NCI-H1105 (cell line): Measurements from ENCODE around the gene PDE6B.
"Not testable (repeated sequence)": the region's sequence is repeated elsewhere in the genome, so short reads cannot be mapped to it uniquely, and the experiment has no call there.

Experiments
- DNase-seq: peaks from one replicate; lab custom pipeline; 2025; lab: John Stamatoyannopoulos, UW

PDE6B gene

DNA sequence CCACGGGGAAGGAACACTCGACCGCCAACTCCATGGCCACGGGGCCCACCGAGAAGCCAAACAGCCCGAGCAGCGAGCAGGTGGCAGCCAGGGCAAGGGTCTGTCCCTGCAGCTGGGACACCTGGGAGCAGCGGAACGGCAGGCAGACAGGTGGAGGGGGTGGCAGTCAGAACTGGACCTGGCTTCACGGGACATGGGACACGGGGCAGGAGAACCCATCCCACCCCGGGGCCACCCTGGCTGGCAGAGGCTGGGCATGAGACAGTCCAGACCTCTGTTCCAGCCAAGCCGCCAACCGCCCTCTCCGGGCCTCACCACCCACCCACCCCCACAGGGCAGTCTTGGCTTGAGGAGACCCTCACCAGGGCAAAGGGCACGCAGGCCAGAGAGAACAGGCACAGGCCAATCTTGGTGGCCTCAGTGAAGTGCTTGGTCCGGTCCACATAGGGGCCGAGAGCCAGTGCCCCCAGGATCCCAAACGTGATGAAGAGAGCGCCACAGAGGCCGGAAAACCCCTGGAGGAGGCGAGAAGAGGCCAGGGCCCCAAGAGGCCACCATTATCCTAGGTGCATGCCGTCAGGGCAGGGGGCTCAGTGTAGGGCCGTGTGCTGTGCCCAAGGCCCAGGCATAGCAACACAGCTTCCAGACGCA lies 58.0 kb downstream of the PDE6B start:
- no peak for DNase-seq

DNA sequence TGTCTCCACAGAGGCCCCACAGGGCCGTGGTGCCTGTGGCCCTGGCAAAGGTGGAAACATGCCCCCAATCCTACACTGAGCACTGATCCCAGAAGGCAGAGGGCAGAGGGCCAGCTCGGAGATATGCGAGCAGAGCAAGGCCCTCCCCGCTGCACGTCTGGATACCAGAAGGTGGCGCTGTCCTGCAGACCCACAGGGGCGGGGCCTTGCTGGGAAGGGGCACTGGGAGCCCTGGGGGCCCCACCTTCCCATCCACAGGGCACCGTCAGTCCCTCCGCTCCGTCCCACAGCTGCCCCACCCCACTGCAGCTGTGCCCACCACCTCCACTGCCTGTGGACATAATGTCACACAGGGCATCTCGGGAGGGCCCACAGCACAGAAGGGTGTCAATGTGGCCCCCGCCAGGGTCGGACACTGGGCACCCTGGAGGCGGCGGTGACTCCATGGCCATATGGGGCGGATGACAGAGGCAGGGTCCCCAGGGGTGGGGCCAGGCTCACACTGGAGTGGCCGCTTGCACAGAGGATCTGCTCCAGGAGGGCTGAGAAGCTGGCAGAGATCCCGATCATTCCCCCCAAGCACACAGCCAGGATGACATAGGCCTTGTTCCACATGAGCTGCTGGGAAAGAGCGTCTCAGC lies 58.7 kb downstream of the PDE6B start:
- DNase-seq: no peak

DNA sequence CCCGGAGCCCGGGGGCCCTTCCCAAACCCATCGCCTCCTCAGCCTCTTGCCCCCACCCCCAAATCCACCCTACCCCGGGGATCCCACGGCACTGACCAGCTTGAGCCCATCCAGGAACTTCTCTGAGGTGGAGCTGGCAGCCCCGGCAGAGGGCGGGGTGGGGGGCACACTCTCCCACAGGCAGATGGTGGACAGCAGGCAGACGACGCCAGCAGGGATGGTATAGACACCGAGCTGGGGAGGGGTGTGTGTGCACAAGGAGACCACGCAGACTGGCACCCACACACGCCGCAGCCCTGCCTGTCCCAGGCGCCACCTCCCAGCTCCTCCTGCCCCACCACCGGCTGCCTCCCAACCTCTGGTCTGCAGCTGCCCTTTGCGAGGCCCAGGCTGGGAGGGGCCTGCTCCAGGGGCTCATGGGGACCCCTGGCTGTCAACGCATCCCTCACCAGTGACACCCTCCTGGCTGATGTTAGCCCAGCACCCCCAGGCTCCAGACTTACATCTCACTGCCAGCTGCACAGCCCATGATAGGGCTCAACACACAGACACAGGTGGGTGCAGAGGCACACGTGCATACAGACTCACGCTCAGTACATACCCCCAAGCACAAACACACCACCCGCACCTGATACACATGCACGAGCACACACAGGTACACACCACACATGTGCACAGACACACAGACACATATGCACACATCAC lies 59.4 kb downstream of the PDE6B start:
- DNase-seq: no peak

DNA sequence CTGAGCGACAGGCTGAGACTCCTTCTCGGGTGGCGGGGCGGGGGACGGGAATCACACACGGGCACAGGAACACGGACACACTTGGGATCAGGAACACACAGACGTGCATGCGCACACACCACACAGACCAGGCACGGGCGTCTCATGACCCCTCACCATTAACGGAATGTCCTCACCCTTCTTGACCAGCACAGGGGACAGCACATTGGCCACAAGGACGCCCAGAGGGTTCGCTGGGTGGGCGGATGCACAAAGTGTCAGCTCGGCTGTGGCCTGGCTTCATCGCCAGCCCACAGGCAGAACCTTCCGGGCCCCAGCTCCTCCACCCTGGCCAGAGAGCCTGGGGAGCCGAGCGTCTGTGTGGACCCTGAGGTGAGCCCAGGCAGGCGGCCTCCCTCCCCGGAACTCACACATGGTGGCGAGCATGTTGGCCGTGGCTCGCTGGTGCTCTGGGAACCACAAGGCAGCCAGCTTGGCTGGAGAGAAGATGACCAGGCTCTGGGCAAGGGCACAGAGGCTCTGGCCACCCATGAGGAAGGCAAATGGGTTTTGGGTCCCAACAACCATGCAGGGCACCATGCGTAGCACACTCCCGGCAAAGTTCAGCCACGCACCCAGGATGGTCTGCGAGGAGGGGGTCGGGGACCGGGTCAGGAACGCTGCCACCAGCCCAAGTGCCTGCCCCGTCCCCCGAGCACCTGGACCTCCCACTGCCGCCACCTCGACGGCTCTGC lies 60.5 kb downstream of the PDE6B start:
- no peak for DNase-seq

DNA sequence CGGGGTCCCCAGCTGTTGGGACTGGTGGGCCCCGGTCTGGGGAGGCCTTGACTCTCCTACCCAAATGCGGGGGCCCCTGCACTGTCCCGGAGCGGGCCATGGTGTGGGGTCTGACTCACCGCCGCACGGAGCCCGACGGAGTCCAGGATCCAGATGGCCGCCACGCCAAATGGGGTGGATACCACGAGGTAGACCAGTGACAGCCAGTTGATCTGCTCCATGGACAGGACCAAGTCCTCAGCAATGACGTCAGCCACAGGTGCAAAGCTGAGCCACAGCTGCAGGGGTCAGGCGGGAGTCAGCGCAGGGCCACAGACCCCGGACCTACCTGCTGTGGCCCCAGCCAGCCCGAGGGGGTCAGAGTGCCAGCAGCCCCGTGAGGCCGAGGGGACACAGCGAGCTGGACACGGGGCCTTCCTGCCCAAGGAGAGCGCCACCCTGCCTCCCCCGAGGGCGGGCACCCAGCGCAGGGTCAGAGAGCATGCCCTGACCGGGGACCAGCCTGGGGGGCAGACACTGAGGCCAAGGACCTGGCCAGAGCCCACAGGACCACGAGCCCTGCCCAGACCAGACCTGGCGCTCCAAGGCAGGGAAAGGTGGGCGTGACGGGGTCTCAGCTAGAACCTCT lies 61.2 kb downstream of the PDE6B start:
- no peak for DNase-seq

DNA sequence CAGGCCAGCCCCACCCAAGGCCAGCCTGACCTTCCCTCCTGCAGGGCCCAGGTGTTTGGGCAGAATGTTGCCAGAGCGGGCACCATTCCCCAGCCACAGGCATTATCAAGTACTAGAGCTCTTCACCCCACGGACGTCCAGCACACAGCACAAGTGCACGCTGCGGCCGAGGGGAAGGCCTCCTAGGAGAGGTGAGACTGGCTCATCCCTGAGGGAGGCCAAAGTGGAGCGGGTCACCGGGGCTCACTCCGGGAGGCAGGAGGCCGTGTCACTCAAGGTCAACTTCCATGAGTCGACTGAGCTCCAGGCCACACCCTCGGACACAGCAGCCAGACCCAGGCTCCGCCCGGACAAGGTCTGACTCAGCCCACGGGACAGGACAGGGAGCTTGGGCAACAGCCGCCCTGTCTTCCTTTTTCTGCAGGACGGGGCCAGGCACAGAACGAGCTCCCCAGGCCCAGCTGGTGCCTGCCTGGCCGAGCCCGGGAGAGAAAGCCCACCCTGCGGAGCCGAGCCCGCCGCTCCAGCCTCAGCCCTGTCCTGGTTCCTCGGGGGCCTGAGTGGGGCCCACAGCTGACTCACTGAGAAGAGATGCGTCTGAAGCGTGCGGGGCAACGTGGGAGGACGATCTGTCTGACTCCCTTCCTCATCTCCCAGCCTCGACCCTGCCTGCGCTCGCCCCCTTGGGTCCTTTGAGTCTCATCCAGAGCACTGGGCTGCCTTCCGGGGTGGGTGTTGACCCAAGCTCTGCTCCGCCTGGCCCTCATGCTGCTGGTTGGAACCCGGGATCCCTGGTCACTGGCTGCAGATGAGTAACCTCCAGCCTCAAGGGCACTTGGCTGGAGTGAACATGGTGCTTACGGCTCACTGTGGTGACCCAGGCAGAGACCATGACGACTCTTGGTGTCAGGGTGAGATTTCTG lies 61.9 kb downstream of the PDE6B start:
- no peak for DNase-seq

DNA sequence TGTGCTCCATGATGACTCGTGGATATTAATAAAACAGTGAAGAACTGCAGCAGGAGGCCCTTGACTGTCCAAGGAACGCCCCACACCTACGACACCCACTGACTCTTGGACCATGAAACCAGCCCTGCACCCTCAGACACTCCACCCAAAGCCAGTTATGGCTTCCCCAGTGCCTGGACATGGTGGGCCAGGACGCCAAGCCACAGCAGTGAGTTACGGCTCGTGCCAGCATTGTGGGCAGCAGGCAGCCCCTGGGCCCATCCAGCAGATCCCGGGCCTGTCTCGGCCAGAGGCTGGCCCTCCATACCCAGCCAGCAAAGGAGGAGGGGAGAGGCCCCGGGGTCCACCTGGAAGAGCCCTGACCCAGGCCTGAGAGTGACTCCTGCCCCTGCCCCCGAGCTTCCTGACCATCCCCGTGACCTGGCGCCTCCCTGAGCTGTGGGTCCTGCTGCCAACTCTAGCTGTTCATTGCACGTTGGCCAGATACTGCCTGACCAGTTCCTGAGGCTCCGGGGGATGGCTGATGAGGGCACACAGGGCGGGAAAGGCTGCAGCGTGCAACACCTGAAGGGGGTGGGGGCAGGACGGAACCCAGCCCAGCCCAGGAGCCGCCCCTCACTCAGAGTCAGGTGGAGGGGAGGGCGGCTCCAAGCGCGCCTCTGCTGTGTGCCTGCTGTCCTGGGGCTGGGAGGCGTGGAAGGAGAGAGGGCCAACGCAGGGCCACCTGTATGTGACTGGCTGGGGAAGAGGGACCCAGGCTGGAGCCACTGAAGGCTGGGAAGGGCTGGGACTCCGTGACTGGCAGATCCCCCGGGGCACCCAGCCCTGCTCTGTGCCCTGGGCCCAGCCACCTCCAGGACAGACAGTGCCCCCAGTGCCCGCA lies 62.8 kb downstream of the PDE6B start:
- DNase-seq: no peak

DNA sequence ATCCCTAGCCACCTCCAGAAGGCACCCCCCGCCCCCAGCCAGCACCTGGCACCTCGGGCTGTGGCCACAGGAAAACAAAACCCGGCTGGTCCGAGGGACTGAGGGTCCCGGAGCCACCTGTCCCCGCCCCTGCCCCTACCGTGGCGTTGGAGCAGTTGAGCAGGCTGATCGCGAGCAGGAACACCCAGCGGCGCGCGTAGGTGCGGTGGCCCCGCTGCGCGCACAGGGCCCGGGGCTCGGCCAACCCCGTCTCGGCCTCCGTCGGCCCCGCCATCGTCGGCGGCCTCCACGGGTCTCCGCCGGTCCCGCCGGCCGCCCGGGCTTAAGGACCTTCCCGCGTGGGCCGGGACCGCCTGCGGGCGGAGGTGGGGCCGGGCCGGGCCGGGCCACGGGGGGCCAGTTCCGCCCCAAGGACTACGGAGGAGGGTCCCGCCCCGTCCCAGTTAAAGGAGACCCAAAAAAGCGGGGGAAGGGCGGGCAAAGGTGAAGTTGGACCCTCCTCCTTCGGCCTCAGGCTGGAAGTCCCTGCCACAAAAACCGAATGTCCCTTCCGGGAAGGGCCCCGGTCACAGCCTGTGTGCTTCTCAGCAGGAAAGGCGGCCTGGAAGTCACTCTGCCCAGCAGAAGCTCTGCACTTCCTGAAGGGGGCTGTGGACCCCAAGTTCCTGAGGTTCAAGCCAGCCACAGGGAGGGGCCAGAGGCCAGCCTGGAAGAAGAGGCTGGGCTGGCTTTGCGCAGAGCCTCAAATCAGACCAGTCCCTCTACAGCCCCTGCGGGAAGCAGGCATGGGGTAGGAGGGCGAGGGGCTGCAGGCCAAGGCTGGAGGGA lies 63.7 kb downstream of the PDE6B start, which contains the start of gene SLC49A3:
TSS of gene SLC49A3 (minus strand) at position 298 of the 828 bp plus-strand sequence. CDS start at position 274, 24 bp downstream.
- DNase-seq: no peak

DNA sequence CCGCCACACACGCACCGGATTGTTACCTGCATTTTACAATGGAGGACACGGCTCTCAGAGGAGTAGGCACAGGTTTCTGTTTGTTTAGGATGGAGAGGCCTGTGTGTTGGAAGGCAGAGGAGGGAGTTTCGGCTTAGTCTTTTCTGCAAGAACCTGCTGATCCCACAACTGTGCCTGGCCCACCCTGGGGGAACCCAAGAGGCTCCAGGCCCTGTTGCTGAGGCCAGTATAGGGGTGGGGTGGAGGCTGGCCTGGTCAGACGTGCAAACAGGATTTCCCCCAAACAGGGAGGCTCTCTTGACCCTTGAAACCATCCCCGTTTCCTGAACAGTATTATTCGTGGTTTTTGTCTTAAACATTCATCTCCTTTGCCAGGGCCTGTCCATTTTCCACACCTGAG lies 64.3 kb downstream of the PDE6B start:
- DNase-seq: no peak

DNA sequence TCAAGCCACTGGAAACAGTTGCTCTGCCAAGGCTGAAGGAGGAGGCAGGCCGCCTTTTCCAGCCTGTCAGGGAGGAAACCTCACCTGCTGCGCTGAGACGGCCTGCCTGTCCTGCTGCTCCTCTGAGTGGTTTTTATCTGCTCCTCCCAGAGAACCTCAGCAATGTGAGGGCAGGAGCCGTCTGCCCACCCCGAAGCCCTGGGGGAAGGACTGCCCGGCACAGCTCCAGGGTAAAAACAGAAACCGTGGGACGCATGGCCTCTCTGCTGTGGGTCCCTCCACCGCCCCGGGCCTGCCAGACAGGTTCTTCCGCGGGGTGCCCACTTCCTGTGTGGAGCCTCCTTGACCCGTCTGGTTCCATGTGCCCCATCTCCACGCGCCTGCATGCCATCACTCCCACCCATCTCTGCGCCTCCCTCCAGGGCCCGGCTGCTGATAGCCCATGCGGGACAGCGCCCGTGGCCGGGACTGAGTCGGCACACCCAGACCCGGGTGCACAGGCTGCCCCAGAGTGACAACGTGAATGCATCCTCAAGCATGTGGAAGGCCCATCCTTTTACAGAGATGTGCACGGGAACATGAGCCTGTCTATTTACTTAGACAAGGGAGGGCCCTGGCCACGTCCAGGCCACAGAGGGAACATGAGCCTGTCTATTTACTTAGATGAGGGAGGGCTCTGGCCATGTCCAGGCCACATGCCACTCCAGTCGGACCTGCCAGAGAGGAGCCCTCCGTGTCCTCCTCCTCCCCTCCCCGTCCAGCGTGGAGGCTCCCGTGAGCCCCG lies 67.6 kb downstream of the PDE6B start:
- no peak for DNase-seq

DNA sequence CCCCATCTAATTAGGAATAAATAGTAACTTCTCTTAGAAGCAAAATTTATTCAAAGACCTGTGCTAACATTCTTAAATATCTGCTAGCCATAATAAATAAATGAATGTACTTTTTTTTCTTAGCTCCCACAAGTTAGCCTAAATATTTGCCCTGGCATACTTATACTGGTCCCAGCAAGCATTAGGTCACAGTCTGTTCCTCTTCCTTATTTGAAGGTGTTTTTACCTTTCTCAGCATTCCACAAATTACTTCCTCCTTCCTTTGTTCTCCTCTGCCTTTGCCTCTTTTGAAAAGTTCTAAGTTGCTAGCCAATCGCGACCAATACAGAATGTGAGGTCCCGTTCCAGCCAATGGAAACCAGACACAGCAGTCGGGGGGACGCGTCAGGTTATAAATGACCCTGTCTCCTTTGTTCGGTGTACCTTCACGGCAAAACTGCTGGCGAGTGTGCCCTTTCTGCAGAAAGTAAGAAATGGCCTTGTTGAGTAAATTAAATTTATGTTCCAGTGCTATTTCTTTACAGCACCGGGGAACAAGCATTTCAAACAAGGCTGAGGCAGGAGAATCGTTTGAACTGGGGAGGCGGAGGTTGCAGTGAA lies 69.1 kb downstream of the PDE6B start:
- DNase-seq: not testable (repeated sequence)

DNA sequence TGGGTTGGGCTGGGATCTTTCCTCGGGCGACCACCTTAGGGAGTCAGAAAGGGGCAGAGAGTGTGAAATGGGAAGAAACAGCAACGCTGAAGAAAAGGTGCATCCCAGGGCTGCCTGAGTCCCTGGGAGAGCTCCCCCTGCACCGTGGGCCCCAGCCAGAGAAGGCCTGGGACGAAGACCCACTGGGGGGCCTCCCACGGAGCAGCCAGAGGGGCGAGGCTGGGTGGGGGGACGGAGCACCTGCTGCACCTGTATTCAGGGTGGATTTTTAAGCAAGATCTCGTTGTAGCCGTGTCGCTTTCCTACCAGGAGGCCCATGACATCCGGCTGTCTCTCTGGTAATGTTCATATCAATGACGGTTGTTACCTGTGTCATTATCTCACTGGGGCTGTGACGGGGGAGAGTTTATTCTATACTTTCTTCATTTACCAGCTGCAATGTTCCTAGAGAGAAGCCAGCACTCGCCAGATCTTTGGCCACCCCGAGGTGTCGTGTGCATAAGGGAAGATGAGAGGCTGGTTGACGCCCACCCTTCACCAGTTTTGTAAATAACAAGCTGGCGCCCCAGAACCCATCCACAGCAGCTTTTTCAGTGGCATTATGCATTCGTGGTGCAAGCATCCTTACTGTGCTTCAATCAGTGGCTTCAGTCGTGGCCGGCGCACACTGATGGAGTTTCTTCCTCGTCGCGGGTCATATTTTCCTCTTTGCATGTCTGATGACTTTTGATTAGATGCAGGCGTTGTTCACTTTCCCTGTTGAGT lies 74.6 kb downstream of the PDE6B start:
- no peak for DNase-seq

DNA sequence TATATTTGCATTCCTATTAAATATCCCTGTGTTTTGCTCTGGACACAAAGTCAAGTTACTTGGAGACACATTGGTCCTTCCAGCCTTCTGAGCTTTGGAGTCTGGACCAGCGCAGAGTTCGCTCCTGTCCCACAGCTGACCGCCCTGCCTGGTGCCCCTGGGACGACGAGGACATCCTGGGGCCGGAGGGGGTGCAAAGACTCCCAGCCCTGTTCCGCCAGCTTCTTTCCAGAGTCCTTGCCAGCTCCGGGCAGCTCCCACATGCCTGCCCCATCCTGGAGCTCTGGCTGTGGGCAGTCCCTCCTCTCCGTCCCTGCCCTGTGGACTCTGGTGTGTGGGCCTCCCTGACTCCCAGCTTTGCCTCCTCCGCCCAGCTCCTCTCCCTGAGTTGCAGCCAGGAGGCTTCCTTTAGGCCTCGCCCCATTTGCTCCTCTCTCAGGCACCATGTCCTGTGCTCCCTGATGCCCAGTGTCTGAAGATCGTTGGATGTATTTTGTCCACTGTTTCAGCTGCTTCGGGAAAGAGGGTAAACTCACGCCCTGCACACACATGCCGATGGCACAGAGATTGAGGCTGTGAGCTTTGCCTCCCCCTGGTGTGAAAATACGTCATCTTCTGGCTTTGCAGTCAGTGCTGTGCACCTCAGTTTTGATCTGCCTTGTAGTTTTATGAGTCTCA lies 75.4 kb downstream of the PDE6B start:
- DNase-seq: no peak

DNA sequence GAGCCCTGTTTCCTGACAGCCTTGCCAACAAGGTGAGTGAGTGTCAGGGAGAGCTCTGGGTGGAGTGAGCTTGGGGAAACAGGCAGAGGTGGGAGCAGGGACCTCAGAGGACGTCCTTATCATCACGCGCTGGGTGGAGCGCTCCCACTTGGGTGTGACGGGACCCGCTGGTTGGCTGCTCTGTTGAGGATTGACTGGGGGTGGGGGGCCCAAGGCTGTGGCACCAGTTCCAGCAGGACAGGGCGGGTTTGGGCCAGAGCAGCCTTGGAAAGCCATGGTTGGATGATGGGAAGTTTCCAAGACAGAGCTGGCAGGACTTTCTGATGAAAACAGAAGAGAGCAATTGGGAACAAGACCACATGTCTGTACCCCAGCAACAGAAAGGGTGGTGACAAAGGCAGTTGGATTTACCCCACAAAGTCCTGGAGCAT lies 77.3 kb downstream of the PDE6B start:
- DNase-seq: no peak

DNA sequence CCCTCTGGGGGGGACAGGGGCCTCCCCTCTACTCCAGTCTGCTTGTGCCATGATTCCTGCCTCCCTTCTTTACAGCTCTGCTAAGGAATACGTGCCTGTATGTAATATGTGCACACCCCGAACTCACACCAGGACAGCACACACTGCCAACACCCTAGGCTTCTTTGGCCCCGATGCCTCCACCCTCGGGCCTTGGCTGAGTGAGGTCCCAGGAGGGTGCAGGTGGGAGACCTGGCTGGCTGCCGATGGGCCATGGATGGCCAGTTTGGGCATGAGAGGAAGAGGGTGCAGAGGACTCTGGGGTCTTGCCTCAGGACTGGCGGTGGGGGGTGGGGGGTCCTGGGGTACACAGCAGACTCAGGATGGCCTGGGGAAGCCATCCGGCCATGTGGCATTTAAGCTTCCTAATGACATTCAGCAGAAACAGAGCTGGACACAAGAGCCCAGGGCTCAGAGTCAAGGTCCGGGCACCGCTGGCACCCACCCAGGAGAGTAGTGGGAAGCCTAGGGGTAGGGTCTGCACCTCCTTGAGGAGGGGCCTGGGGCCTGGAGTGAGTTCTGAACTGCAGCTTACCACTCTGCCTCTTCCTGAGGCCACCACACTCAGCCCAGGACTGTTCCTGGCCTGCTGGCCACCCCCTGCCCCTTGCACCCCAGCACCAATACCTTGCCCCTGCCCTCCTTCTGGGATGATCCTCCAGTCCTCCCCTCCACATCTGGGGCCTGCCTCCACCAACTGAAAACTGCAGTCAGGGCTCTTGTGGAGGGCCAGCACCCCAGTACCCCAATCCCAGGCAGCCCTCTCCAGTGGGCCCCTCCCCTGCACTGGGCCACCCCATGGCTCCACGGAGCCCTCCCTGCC lies 78.2 kb downstream of the PDE6B start:
- no peak for DNase-seq
